K562 (cell line): ENCODE results near the gene HK2. TPM values are rescaled to one million over a fixed set of nuclear protein-coding genes. Genes with fewer than 3 reads are reported as not detected.

ENCODE experiments used
- ATAC-seq: fragments of 200-7000 bp; cut with Tn5 transposase; 3 replicates; pipeline ENCODE4 v1.9.1; 2020; ENCODE audit warnings: moderate library complexity
- BruUV-seq: library from RNA; stranded (reverse); fragments of 400-500 nt; replicated peaks from 2 replicates; lab custom pipeline; 2021; lab: Mats Ljungman, UMichigan
- CTCF ChIA-PET: fragments of 300-600 bp; formaldehyde crosslinking; extraction: SDS; loops from one replicate; lab custom pipeline; 2021; ENCODE audit warnings: low intra/inter-chr PET ratio; lab: Yijun Ruan, JAX
- POLR2A ChIA-PET: fragments of 300-600, 350-650 bp; sonication (Branson Sonifier 250); formaldehyde crosslinking; extraction: SDS; loops from one replicate; lab custom pipeline; 2021; ENCODE audit warnings: antibody characterized with exemption, inconsistent platforms; lab: Yijun Ruan, JAX
- DNase-seq, 4 experiments: peaks; one replicate each; pipeline versions ENCODE4 v3.0.0 to v3.0.0-alpha.2; 2011 to 2018; ENCODE audit warnings: low spot score in 3 of 4, mixed read lengths in 3 of 4; ENCODE audit errors: extremely low read depth in 1 of 4
- FAIRE-seq: peaks from 2 replicates; lab custom pipeline; 2011; peaks lifted over from hg19 to GRCh38; lab: Jason Lieb, UNC
- H2AFZ ChIP-seq: 2 replicates; pipeline ENCODE4 v1.6.0; 2011; ENCODE audit warnings: low read depth, low read length, control low read depth, inconsistent platforms
- H3K27ac ChIP-seq: fragments of 200-600 bp; 3 replicates; pipeline ENCODE4 v1.8.0; 2011; ENCODE audit warnings: low read depth, mild to moderate bottlenecking, control low read depth, inconsistent platforms, low read length, moderate library complexity, mixed read lengths; ENCODE audit errors: extremely low read depth
- H3K27me3 ChIP-seq, 2 experiments: fragments of 300-600 bp in 1 of 2; 2 replicates in 1 of 2; 3 replicates in 1 of 2; pipeline versions ENCODE4 v1.6.0 to v1.8.0; 2011; ENCODE audit warnings: inconsistent platforms in 2 of 2, low read length in 2 of 2, mild to moderate bottlenecking in 1 of 2, mixed read lengths in 1 of 2, moderate library complexity in 1 of 2; ENCODE audit not compliant: control insufficient read depth in 2 of 2, insufficient read depth in 2 of 2
- H3K36me3 ChIP-seq: fragments of 300-600 bp; 3 replicates; pipeline ENCODE4 v1.8.0; 2011; ENCODE audit warnings: mild to moderate bottlenecking, low read length, inconsistent platforms; ENCODE audit not compliant: control insufficient read depth, insufficient read depth
- H3K4me1 ChIP-seq, 2 experiments: fragments of 200-600 bp in 1 of 2; replicated peaks in 1 of 2; 2 replicates in 1 of 2; 3 replicates in 1 of 2; pipeline versions ENCODE4 v1.5.1 to v1.8.0; 2011; ENCODE audit warnings: inconsistent platforms in 2 of 2, low read length in 2 of 2, mild to moderate bottlenecking in 1 of 2, mixed read lengths in 1 of 2, moderate library complexity in 1 of 2; ENCODE audit not compliant: control insufficient read depth in 2 of 2, insufficient read depth in 2 of 2
- H3K4me2 ChIP-seq: 2 replicates; pipeline ENCODE4 v1.6.1; 2011; ENCODE audit warnings: low read length, control low read depth, inconsistent platforms, mixed read lengths; ENCODE audit not compliant: insufficient read depth
- H3K4me3 ChIP-seq: fragments of 200-600 bp; sonication (generic), shearing (Covaris generic); 2 replicates; pipeline ENCODE4 v1.5.1; 2016; ENCODE audit warnings: control low read depth, inconsistent platforms
- H3K79me2 ChIP-seq: fragments of 200-600 bp; 3 replicates; pipeline ENCODE4 v1.8.0; 2011; ENCODE audit warnings: low read length, inconsistent platforms; ENCODE audit not compliant: control insufficient read depth, insufficient read depth
- H3K9ac ChIP-seq, 2 experiments: 2 replicates each; pipeline versions ENCODE4 v1.6.0 to v1.6.1; 2011; ENCODE audit warnings: low read depth in 2 of 2, low read length in 2 of 2, control low read depth in 1 of 2, inconsistent platforms in 1 of 2, mild to moderate bottlenecking in 1 of 2, mixed read lengths in 1 of 2; ENCODE audit not compliant: insufficient read depth in 1 of 2
- H3K9me1 ChIP-seq: one replicate; pipeline ENCODE4 v1.6.0; 2011; ENCODE audit warnings: inconsistent platforms, mild to moderate bottlenecking, low read length, moderate library complexity; ENCODE audit not compliant: control insufficient read depth, insufficient read depth
- H3K9me3 ChIP-seq: replicated peaks from 2 replicates; pipeline ENCODE4 v1.5.1; 2011; ENCODE audit warnings: low read depth, low read length, inconsistent platforms; ENCODE audit not compliant: control insufficient read depth, insufficient read depth
- H4K20me1 ChIP-seq: replicated peaks from 2 replicates; pipeline ENCODE4 v1.6.1; 2011; ENCODE audit warnings: low read length, inconsistent platforms, mixed read lengths; ENCODE audit not compliant: control insufficient read depth, insufficient read depth
- EZH2 ChIP-seq: IDR thresholded peaks from 2 replicates; pipeline ENCODE4 v1.6.1; 2012; ENCODE audit warnings: low read depth, mild to moderate bottlenecking, inconsistent platforms, low read length, borderline replicate concordance
- POLR2AphosphoS2 ChIP-seq: IDR thresholded peaks from 2 replicates; pipeline ENCODE4 v1.6.1; 2012; ENCODE audit warnings: low read length, improper control_type of control experiment
- SMAD2 ChIP-seq: fragments of 150-350 bp; IDR thresholded peaks from 2 replicates; pipeline ENCODE4 v1.6.1; 2014; ENCODE audit warnings: low read depth, mild to moderate bottlenecking, low read length
- ZNF436 ChIP-seq: fragments of 250-450, 450-650 bp; sonication (Bioruptor Pico); formaldehyde crosslinking; IDR thresholded peaks from 2 replicates; pipeline ENCODE4 v1.7.0; 2020; ENCODE audit warnings: mild to moderate bottlenecking
- ZNF76 ChIP-seq: fragments of 250-450 bp; sonication (Bioruptor Pico); IDR thresholded peaks from 2 replicates; pipeline ENCODE4 v1.4.0; 2020; ENCODE audit warnings: mild to moderate bottlenecking, moderate library complexity, borderline replicate concordance
- WGBS: fragments of 100-300 bp; shearing (Covaris generic); methylation state at CpG from one replicate; pipeline ENCODE4 v1.1.6; 2016; ENCODE audit warnings: low coverage, mixed read lengths; ENCODE audit not compliant: insufficient coverage; ENCODE audit errors: missing lambda C conversion rate; 5-methylcytosine and 5-hydroxymethylcytosine counted together
- in situ Hi-C: fragments of 300-500 bp; cut with MboI; formaldehyde crosslinking; loops from 4 replicates; pipeline ENCODE4 v1.15.0; 2018; ENCODE audit warnings: inconsistent platforms, mixed read lengths
- intact Hi-C: fragments of 100-400 bp; cut with micrococcal nuclease; formaldehyde crosslinking; loops from 2 replicates; pipeline ENCODE4 v1.14.2; 2022
- polyA plus RNA-seq, 8 experiments: library from polyadenylated mRNA; depleted of rRNA in 4 of 8; stranded (reverse) in 5 of 8; unstranded in 3 of 8; fragments of >200 nt; fragmentation: Nextera tagmentation in 2 of 8; fragmentation: Illumina TruSeq in 1 of 8; extraction: Ambion mirVana in 2 of 8; extraction: Trizol in 1 of 8; gene quantifications; 2 replicates each; pipeline versions ENCODE4 v1.2.1 to v1.2.3, GENCODE V29; 2011 to 2014; ENCODE audit warnings: inconsistent platforms in 1 of 8, missing spikeins in 1 of 8
- total RNA-seq, 7 experiments: library from RNA; depleted of rRNA in 6 of 7; stranded (reverse); fragments of >200 nt in 6 of 7; fragmentation: Illumina TruSeq in 2 of 7; extraction: Trizol in 2 of 7; gene quantifications; 2 replicates each; pipeline versions ENCODE4 v1.2.1 to v1.2.3, GENCODE V29; 2011 to 2021; ENCODE audit warnings: low replicate concordance in 1 of 7
- TF ChIP-seq, protein P1 (sequence below): fragments of 150-350 bp; IDR thresholded peaks from 2 replicates; pipeline ENCODE4 v1.6.1; 2014; ENCODE audit warnings: low read depth, mild to moderate bottlenecking, low read length, borderline replicate concordance
- TF ChIP-seq, protein P2 (sequence below): IDR thresholded peaks from 2 replicates; pipeline ENCODE4 v1.6.1; 2011; ENCODE audit warnings: borderline replicate concordance, low read depth, mild to moderate bottlenecking, moderate library complexity, low read length; ENCODE audit not compliant: insufficient read depth, poor library complexity, severe bottlenecking

HK2 gene
- total and polyA plus RNA-seq, 9 of the 15 experiments (the other 6 are each of a cell fraction or from before 2014, with no cell fraction given), result 4.7 to 56.0 (median 19.9) TPM

DNA sequence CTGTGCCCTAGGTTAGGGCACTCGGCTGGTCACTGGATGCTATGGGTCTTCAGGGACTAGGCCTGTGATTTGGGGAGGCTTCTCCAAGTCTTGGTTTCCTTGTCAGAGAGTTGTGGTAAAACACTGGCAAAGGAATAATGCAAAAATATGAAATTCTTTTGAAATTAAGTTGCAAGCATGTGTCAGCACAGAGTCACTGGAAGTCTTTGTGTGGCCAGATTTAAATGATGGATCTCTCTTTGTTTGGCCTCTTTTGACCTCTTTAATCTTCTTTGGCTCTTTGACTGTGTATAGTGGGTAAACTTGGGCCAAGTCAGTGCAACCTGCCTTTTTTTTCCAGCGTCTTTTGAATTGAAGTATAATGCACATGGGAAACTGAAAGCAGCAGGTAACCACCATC, 12.1 kb downstream of the HK2 start:
- H3K9me3 ChIP-seq, result no peaks in the 10 kb centered on the region
- no TSS peak for BruUV-seq
- no peak for DNase-seq
- no peak for TF ChIP-seq EZH2
- no peak for TF ChIP-seq ZNF436 (CRISPR knock-in tag)
- TF ChIP-seq SMAD2, result no peak
- TF ChIP-seq, protein P1, sequence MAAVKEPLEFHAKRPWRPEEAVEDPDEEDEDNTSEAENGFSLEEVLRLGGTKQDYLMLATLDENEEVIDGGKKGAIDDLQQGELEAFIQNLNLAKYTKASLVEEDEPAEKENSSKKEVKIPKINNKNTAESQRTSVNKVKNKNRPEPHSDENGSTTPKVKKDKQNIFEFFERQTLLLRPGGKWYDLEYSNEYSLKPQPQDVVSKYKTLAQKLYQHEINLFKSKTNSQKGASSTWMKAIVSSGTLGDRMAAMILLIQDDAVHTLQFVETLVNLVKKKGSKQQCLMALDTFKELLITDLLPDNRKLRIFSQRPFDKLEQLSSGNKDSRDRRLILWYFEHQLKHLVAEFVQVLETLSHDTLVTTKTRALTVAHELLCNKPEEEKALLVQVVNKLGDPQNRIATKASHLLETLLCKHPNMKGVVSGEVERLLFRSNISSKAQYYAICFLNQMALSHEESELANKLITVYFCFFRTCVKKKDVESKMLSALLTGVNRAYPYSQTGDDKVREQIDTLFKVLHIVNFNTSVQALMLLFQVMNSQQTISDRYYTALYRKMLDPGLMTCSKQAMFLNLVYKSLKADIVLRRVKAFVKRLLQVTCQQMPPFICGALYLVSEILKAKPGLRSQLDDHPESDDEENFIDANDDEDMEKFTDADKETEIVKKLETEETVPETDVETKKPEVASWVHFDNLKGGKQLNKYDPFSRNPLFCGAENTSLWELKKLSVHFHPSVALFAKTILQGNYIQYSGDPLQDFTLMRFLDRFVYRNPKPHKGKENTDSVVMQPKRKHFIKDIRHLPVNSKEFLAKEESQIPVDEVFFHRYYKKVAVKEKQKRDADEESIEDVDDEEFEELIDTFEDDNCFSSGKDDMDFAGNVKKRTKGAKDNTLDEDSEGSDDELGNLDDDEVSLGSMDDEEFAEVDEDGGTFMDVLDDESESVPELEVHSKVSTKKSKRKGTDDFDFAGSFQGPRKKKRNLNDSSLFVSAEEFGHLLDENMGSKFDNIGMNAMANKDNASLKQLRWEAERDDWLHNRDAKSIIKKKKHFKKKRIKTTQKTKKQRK, result no peak
- TF ChIP-seq ZNF76 (CRISPR knock-in tag), result no peak
- TF ChIP-seq, protein P2, sequence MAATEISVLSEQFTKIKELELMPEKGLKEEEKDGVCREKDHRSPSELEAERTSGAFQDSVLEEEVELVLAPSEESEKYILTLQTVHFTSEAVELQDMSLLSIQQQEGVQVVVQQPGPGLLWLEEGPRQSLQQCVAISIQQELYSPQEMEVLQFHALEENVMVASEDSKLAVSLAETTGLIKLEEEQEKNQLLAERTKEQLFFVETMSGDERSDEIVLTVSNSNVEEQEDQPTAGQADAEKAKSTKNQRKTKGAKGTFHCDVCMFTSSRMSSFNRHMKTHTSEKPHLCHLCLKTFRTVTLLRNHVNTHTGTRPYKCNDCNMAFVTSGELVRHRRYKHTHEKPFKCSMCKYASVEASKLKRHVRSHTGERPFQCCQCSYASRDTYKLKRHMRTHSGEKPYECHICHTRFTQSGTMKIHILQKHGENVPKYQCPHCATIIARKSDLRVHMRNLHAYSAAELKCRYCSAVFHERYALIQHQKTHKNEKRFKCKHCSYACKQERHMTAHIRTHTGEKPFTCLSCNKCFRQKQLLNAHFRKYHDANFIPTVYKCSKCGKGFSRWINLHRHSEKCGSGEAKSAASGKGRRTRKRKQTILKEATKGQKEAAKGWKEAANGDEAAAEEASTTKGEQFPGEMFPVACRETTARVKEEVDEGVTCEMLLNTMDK, result no peak
- TF ChIP-seq POLR2AphosphoS2, result no peak
- peaks cover 27% of the 10 kb centered on the region for H3K9me1 ChIP-seq
- POLR2A ChIA-PET, result no interaction called here
- intact Hi-C loops, result no loop called here
- peaks cover 56% of the 10 kb centered on the region; the same call in 2 of the 3 replicates for H3K36me3 ChIP-seq
- H3K27me3 ChIP-seq, result no peaks in the 10 kb centered on the region
- no peak for FAIRE-seq
- 84% methylated on average over 2 of the region's 2 CpGs for WGBS
- no peak overlapping the region for H3K4me3 ChIP-seq
- CTCF ChIA-PET, result no interaction called here
- in situ Hi-C loops, result no loop called here
- peaks cover 16 to 34% of the 10 kb centered on the region in 2 experiments; a peak in 4 of 5 replicates for H3K4me1 ChIP-seq
- peaks cover 88% of the 10 kb centered on the region for H4K20me1 ChIP-seq
- peaks cover 100% of the 10 kb centered on the region for H3K79me2 ChIP-seq
- no peak overlapping the region for H3K27ac ChIP-seq
- H3K9ac ChIP-seq, result no peak overlapping the region
- ATAC-seq, result no peak
- no peak overlapping the region for H3K4me2 ChIP-seq
- no peak overlapping the region for H2AFZ ChIP-seq
